Mesenchymal stem cell (in vitro differentiated cells and primary cell): ENCODE data around the gene SHISA8.

ENCODE experiments used
- DNase-seq: peaks from one replicate; pipeline ENCODE4 v3.0.0-alpha.2; 2013
- H2AFZ ChIP-seq: one replicate; pipeline ENCODE4 v1.6.1; 2013; ENCODE audit warnings: low read depth, mild to moderate bottlenecking, control low read depth, inconsistent platforms, low read length, moderate library complexity
- H2AK5ac ChIP-seq: 2 replicates; pipeline ENCODE4 v1.6.1; 2013; ENCODE audit warnings: low read length, moderate library complexity, mild to moderate bottlenecking, inconsistent platforms; ENCODE audit not compliant: severe bottlenecking
- H2BK120ac ChIP-seq: one replicate; pipeline ENCODE4 v1.6.1; 2013; ENCODE audit warnings: low read depth, mild to moderate bottlenecking, inconsistent platforms, low read length, moderate library complexity
- H2BK12ac ChIP-seq, 2 experiments: one replicate each; pipeline ENCODE4 v1.6.1; 2013; ENCODE audit warnings: inconsistent platforms in 2 of 2, low read length in 2 of 2, mild to moderate bottlenecking in 2 of 2, moderate library complexity in 2 of 2, control low read depth in 1 of 2
- H2BK15ac ChIP-seq: one replicate; pipeline ENCODE4 v1.6.1; 2013; ENCODE audit warnings: mild to moderate bottlenecking, low read depth, inconsistent platforms; ENCODE audit not compliant: poor library complexity, severe bottlenecking
- H2BK5ac ChIP-seq: 2 replicates; pipeline ENCODE4 v1.6.1; 2013; ENCODE audit warnings: low read depth, mild to moderate bottlenecking, low read length, control low read depth, inconsistent platforms; ENCODE audit not compliant: poor library complexity, severe bottlenecking
- H3K14ac ChIP-seq, 2 experiments: one replicate each; pipeline ENCODE4 v1.6.1; 2013; ENCODE audit warnings: inconsistent platforms in 2 of 2, low read length in 2 of 2, control low read depth in 1 of 2, mild to moderate bottlenecking in 1 of 2, moderate library complexity in 1 of 2
- H3K18ac ChIP-seq, 2 experiments: one replicate each; pipeline ENCODE4 v1.6.1; 2013; ENCODE audit warnings: inconsistent platforms in 2 of 2, low read length in 2 of 2, control low read depth in 1 of 2, low read depth in 1 of 2, mild to moderate bottlenecking in 1 of 2
- H3K23ac ChIP-seq, 2 experiments: one replicate each; pipeline ENCODE4 v1.6.1; 2013; ENCODE audit warnings: inconsistent platforms in 2 of 2, low read length in 2 of 2, mild to moderate bottlenecking in 2 of 2, moderate library complexity in 2 of 2, control low read depth in 1 of 2
- H3K27ac ChIP-seq: 2 replicates; pipeline ENCODE4 v1.5.1; 2013; ENCODE audit warnings: mild to moderate bottlenecking, moderate library complexity, low read length, control low read depth, inconsistent platforms; ENCODE audit not compliant: poor library complexity, severe bottlenecking
- H3K27me3 ChIP-seq, 2 experiments: 2 replicates each; pipeline versions ENCODE4 v1.6.1 to v1.7.0; 2013; ENCODE audit warnings: low read length in 2 of 2, mild to moderate bottlenecking in 2 of 2, moderate library complexity in 2 of 2, control low read depth in 1 of 2, inconsistent platforms in 1 of 2; ENCODE audit not compliant: control insufficient read depth in 1 of 2, insufficient read depth in 1 of 2
- H3K36me3 ChIP-seq, 2 experiments: 2 replicates each; pipeline versions ENCODE4 v1.6.1 to v1.7.0; 2013; ENCODE audit warnings: low read length in 2 of 2, control low read depth in 1 of 2, inconsistent platforms in 1 of 2, low read depth in 1 of 2, mild to moderate bottlenecking in 1 of 2; ENCODE audit not compliant: insufficient read depth in 2 of 2, control insufficient read depth in 1 of 2
- H3K4ac ChIP-seq, 2 experiments: one replicate each; pipeline ENCODE4 v1.6.1; 2013; ENCODE audit warnings: inconsistent platforms in 2 of 2, low read length in 2 of 2, mild to moderate bottlenecking in 2 of 2, moderate library complexity in 2 of 2, control low read depth in 1 of 2, low read depth in 1 of 2
- H3K4me1 ChIP-seq: 2 replicates; pipeline ENCODE4 v1.6.1; 2013; ENCODE audit warnings: low read depth, low read length, control low read depth; ENCODE audit not compliant: control insufficient read depth, insufficient read depth
- H3K4me2 ChIP-seq: 2 replicates; pipeline ENCODE4 v1.6.1; 2013; ENCODE audit warnings: low read length, mild to moderate bottlenecking, inconsistent platforms; ENCODE audit not compliant: poor library complexity, severe bottlenecking
- H3K4me3 ChIP-seq, 2 experiments: 2 replicates each; pipeline versions ENCODE4 v1.5.1 to v1.7.0; 2013; ENCODE audit warnings: low read length in 2 of 2, mild to moderate bottlenecking in 2 of 2, control low read depth in 1 of 2, low read depth in 1 of 2; ENCODE audit not compliant: insufficient read depth in 1 of 2
- H3K79me1 ChIP-seq: replicated peaks from 2 replicates; pipeline ENCODE4 v1.6.1; 2013; ENCODE audit warnings: mild to moderate bottlenecking, control low read depth, low read length, inconsistent platforms; ENCODE audit not compliant: poor library complexity, severe bottlenecking
- H3K9ac ChIP-seq: 2 replicates; pipeline ENCODE4 v1.7.0; 2013; ENCODE audit warnings: mild to moderate bottlenecking, low read length, moderate library complexity
- H3K9me3 ChIP-seq: 2 replicates; pipeline ENCODE4 v1.7.0; 2013; ENCODE audit warnings: mild to moderate bottlenecking, low read length; ENCODE audit not compliant: control insufficient read depth
- H4K8ac ChIP-seq: one replicate; pipeline ENCODE4 v1.6.1; 2013; ENCODE audit warnings: inconsistent platforms, mild to moderate bottlenecking, low read length, moderate library complexity
- H4K91ac ChIP-seq: one replicate; pipeline ENCODE4 v1.6.1; 2013; ENCODE audit warnings: mild to moderate bottlenecking, low read length, inconsistent platforms
- WGBS: methylation state at CpG from one replicate; pipeline ENCODE4 v1.1.7; 2013; ENCODE audit warnings: mixed read lengths; 5-methylcytosine and 5-hydroxymethylcytosine counted together

SHISA8 gene

DNA sequence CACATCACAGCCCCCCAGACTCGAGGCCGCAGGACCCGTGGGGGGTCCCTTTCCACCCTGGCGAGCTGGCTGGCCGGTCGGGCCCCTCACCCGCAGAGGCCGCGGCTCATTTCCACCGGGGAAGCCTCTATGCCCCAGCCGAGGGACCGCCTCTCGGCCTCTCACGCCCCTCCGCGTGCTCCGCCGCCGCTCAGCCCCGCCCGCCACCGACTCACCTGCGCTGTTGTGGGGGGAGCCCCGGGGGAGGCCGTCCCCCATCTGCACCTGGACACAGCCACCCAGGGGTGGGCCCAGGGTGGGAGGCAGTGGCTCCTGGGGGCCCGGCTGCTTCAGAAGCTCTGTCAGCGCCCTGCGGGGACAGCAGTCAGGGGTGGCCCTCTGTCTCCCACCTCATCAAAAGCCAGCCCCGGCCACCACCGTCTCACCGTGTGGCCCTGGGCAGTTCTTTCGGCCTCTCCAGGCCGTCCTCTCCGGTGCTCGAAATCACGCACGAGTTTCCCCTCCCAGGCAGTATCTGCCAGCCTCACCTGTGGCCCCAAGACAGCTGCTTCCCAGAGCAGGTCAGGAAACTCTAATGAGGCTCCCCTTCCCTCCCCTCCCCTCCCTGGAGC is 3.8 kb downstream of the SHISA8 start:
- H3K4me2 ChIP-seq: peak overlapping the region; percentile 76
- peak overlapping the region in 1 of 2 experiments; percentile 39 for H3K4me3 ChIP-seq
- H3K23ac ChIP-seq: peak overlapping the region in 1 of 2 experiments; percentile 36
- no peak for DNase-seq
- H3K27me3 ChIP-seq: peaks cover 44 to 55% of the 10 kb centered on the region in 2 experiments
- H2AK5ac ChIP-seq: no peak overlapping the region
- H2BK15ac ChIP-seq: peak overlapping the region; percentile 36
- H3K14ac ChIP-seq: no peak overlapping the region
- no peak overlapping the region for H3K27ac ChIP-seq
- no peak overlapping the region for H2BK5ac ChIP-seq
- no peak overlapping the region for H3K18ac ChIP-seq
- no peak overlapping the region for H2AFZ ChIP-seq
- peaks cover 49% of the 10 kb centered on the region for H3K4me1 ChIP-seq
- no peaks in the 10 kb centered on the region for H3K9me3 ChIP-seq
- H3K9ac ChIP-seq: peak overlapping the region; percentile 29
- H2BK12ac ChIP-seq: no peak overlapping the region
- H2BK120ac ChIP-seq: no peak overlapping the region
- H4K8ac ChIP-seq: no peak overlapping the region
- H3K79me1 ChIP-seq: no peaks in the 10 kb centered on the region
- no peak overlapping the region for H3K4ac ChIP-seq
- H3K36me3 ChIP-seq: peaks cover 14 to 20% of the 10 kb centered on the region in 2 experiments
- WGBS: 20% methylated on average over 33 of the region's 37 CpGs
- no peak overlapping the region for H4K91ac ChIP-seq

DNA sequence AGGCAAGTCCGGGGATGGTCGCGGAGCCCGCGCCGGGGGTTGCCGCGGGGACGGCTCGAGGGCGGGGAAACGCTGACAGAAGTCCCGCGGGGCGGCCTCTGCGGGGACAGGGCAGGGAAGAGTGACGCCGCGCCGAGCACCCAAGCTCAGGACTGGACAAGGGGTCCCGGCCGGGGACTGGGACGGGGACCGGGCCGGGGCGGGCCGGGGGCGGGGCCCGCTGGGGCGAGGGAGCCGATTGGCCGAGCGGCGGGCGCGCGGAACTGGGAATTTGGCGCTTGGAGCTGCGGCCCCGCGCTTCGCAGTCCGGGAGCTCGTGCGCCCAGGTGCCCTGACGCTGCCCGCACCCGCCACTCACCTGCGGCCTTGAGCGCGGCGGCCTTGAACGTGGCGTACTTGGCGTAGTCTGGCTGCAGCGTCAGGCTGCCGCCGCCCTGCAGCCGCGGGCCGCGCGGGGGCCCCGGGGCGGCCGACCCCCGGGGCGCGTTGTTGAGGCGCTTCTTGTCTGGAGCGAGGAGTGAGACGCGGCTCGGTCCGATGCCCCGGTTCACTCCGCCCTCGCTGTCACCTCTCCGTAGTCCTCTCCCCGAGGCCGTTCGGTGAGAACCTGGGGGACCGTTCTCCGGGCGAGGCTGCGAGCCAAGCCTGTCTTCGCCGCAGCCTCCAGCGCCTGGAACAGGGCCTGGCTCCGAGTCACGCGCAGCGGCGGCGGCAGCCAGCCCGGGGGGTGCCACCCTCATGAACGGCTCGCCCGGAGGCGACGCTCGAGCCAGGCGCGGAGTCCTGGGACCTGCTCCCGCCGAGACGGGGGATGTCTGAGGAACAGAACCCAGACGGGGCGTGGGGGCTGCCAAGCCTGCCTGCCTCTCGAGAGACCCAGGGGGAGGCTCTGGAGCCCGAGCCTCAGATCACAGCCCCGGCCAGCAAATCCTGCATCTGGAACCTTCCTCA is 4.5 kb downstream of the SHISA8 start:
- H3K4me1 ChIP-seq: peaks cover 46% of the 10 kb centered on the region
- peak overlapping the region; percentile 76 for H3K4me2 ChIP-seq
- peaks cover 21 to 28% of the 10 kb centered on the region in 2 experiments for H3K36me3 ChIP-seq
- H3K18ac ChIP-seq: no peak overlapping the region
- H3K4me3 ChIP-seq: peak overlapping the region; percentile 27 to 39
- no peaks in the 10 kb centered on the region for H3K9me3 ChIP-seq
- H4K91ac ChIP-seq: no peak overlapping the region
- peak overlapping the region in 1 of 2 experiments; percentile 23 for H3K23ac ChIP-seq
- no peak overlapping the region for H3K4ac ChIP-seq
- no peaks in the 10 kb centered on the region for H3K79me1 ChIP-seq
- H3K9ac ChIP-seq: peak overlapping the region; percentile 29
- H2BK5ac ChIP-seq: no peak overlapping the region
- DNase-seq: no peak
- H3K27me3 ChIP-seq: peaks cover 36 to 47% of the 10 kb centered on the region in 2 experiments
- H3K27ac ChIP-seq: no peak overlapping the region
- H2BK15ac ChIP-seq: no peak overlapping the region
- H2AK5ac ChIP-seq: no peak overlapping the region
- 4% methylated on average over 109 of the region's 112 CpGs for WGBS
- H2BK120ac ChIP-seq: no peak overlapping the region
- H3K14ac ChIP-seq: no peak overlapping the region
- no peak overlapping the region for H2BK12ac ChIP-seq
- H2AFZ ChIP-seq: no peak overlapping the region
- H4K8ac ChIP-seq: no peak overlapping the region

DNA sequence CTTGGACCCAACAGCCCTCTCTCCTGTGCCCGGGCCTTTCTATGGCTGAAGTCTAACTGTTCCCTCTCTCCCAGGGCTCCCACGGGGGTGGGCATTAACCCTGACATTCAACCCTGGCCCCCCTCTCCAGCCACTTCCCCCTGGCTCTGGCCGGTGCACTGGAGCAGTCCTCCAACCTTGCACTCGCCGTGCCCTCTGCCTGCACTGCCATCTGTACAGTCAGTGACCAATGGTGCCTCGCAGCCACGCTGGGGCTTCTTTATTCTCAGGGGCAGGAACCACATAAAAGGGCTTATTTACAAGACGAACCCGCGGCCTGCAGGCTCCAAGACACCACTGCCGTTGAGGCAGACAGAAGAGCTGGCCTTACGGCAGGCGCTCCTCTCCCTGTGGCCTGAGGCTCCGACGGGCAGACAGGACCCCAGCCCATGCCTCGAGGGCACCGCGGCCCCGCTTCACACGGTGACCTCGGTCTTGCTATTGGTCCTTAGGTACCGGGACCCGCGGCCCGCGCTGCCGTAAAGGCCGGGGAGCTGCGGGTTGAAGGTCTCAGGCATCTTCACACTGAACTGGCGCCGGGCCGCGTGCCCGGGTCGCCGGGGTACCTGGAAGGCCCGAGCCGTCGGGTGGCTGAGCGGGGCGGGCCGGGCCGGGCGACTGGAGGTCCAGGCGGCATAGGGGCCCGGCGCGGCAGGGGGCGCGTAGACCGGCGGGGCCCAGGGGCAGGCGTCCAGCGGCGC is 5.4 kb downstream of the SHISA8 start:
- no peak overlapping the region for H4K91ac ChIP-seq
- H3K4me1 ChIP-seq: peaks cover 39% of the 10 kb centered on the region
- H2BK120ac ChIP-seq: no peak overlapping the region
- H2BK5ac ChIP-seq: no peak overlapping the region
- no peak overlapping the region for H4K8ac ChIP-seq
- H3K4me2 ChIP-seq: peak overlapping the region; percentile 76
- peaks cover 33 to 41% of the 10 kb centered on the region in 2 experiments for H3K27me3 ChIP-seq
- peaks cover 29 to 37% of the 10 kb centered on the region in 2 experiments for H3K36me3 ChIP-seq
- no peak overlapping the region for H3K18ac ChIP-seq
- no peak overlapping the region for H3K4ac ChIP-seq
- H3K27ac ChIP-seq: no peak overlapping the region
- no peak overlapping the region for H3K4me3 ChIP-seq
- 38% methylated on average over 53 of the region's 55 CpGs for WGBS
- H2AFZ ChIP-seq: no peak overlapping the region
- no peak overlapping the region for H2AK5ac ChIP-seq
- no peak overlapping the region for H3K9ac ChIP-seq
- H3K9me3 ChIP-seq: no peaks in the 10 kb centered on the region
- no peak for DNase-seq
- peaks cover under 1% of the 10 kb centered on the region for H3K79me1 ChIP-seq
- no peak overlapping the region for H2BK15ac ChIP-seq
- H3K14ac ChIP-seq: no peak overlapping the region
- no peak overlapping the region for H3K23ac ChIP-seq
- no peak overlapping the region for H2BK12ac ChIP-seq
